HG03025 (cell line): ENCODE results near the gene RNF168.
"Not testable (repeated sequence)": the region's sequence is repeated elsewhere in the genome, so short reads cannot be mapped to it uniquely, and the experiment has no call there.

ENCODE experiments used
- ATAC-seq: cut with Tn5 transposase; IDR thresholded peaks from one replicate; pipeline ENCODE4 v1.9.1; 2021; ENCODE audit warnings: mild to moderate bottlenecking, moderate library complexity; ENCODE audit not compliant: unreplicated experiment, low FRiP score

The RNF168 gene, protein sequence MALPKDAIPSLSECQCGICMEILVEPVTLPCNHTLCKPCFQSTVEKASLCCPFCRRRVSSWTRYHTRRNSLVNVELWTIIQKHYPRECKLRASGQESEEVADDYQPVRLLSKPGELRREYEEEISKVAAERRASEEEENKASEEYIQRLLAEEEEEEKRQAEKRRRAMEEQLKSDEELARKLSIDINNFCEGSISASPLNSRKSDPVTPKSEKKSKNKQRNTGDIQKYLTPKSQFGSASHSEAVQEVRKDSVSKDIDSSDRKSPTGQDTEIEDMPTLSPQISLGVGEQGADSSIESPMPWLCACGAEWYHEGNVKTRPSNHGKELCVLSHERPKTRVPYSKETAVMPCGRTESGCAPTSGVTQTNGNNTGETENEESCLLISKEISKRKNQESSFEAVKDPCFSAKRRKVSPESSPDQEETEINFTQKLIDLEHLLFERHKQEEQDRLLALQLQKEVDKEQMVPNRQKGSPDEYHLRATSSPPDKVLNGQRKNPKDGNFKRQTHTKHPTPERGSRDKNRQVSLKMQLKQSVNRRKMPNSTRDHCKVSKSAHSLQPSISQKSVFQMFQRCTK

GRCh38 chr3:196503196-196504076 lies at the start of gene RNF168:
TSS of gene RNF168 (minus strand) at chr3:196503768. CDS start at chr3:196503173, 595 bp downstream.
- ATAC-seq, result peak; percentile 73

- no peak for ATAC-seq
Measured at GRCh38 chr3:196552253-196552652, 48.7 kb upstream of the RNF168 start.

GRCh38 chr3:196550172-196550571 lies 46.6 kb upstream of the RNF168 start:
- ATAC-seq, result not testable (repeated sequence)

- ATAC-seq, result not testable (repeated sequence)
Measured at GRCh38 chr3:196549312-196549711, 45.7 kb upstream of the RNF168 start.

- ATAC-seq, result no peak
Measured at GRCh38 chr3:196547067-196547466, 43.5 kb upstream of the RNF168 start.

GRCh38 chr3:196546537-196546936 lies 43.0 kb upstream of the RNF168 start:
- no peak for ATAC-seq

- no peak for ATAC-seq
Measured at GRCh38 chr3:196544491-196544992, 41.0 kb upstream of the RNF168 start.

GRCh38 chr3:196541684-196542445 lies 38.3 kb upstream of the RNF168 start:
- no peak for ATAC-seq

- no peak for ATAC-seq
Measured at GRCh38 chr3:196537319-196537984, 33.9 kb upstream of the RNF168 start.

- ATAC-seq, result no peak
Measured at GRCh38 chr3:196533260-196533681, 29.7 kb upstream of the RNF168 start.

DNA sequence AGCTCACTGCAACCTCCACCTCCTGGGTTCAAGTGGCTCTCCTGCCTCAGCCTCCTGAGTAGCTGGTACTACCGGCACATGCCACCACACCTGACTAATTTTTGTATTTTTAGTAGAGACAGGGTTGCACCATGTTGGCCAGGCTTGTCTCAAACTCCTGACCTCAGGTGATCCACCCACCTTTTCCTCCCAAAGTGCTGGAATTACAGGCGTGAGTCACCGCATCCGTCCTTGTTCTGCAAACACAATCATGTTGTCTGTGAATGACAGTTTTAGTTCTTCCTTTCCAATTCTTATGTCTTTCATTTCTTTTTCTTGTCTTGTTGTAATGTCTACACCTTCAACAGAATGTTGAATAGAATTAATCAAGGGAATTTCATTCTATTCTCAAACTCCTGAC lies 27.9 kb upstream of the RNF168 start:
- no peak for ATAC-seq

- ATAC-seq, result peak; percentile 56
Measured at GRCh38 chr3:196528639-196529233, 25.2 kb upstream of the RNF168 start.

- no peak for ATAC-seq
Measured at GRCh38 chr3:196525141-196525540, 21.6 kb upstream of the RNF168 start.

DNA sequence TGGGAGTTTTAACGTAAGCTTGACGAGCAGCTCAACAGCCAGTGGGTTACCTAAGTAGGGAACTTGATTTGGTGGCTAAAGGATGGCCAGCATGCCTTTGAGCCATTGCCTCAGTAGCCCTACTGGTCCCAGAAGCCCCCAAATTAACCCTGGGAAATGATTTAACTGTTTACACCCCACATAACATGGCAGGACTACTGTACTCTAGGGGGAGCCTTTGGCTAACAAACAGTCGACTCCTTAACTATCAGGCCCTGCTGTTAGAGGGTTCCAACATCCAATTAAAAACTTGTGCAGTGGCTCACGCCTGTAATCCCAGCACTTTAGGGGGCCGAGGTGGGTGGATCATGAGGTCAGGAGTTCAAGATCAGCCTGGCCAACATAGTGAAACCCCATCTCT lies 21.0 kb upstream of the RNF168 start:
- ATAC-seq, result no peak

GRCh38 chr3:196523841-196524240 lies 20.3 kb upstream of the RNF168 start:
- ATAC-seq, result no peak

- ATAC-seq, result not testable (repeated sequence)
Measured at GRCh38 chr3:196521291-196521690, 17.7 kb upstream of the RNF168 start.

DNA sequence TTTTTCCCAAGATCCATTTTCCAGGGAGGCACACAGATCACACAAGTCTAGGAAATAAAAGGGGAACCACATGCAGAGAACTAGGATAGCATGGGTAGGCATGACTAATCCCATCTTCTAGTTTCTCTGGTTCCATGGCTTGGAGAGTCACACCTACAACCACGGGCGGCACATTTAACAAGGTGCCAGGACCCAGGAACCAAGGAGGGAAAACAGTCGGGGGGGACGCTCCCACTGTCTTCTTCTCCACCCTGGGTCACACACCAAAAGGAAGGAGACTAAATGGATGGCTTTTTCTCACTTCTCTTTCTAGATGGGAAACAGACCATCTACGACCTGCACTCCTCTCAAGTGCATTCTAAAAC lies 16.1 kb upstream of the RNF168 start:
- no peak for ATAC-seq

GRCh38 chr3:196518966-196519717 lies 15.6 kb upstream of the RNF168 start:
- no peak for ATAC-seq

DNA sequence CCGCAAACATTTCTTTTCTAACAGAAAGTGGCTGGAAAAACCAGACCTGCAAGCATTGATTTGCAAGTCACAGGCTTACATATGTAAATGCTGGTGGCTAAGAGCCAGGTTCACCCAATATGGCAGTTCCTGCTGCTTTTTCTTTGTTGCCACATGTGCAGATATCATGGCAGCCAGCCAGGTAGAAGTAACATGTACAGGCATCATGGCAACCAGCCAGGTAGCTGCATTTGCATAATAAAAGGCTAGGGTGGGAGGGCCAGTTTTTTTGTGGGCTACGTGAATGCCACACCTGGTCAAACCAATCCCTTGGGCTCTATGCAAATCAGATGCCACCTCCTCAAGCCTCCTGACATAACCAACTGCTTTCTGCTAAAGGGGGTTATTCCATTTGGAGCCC lies 14.4 kb upstream of the RNF168 start:
- ATAC-seq, result no peak
